ENCODE data around the gene FRMD1.

DNA sequence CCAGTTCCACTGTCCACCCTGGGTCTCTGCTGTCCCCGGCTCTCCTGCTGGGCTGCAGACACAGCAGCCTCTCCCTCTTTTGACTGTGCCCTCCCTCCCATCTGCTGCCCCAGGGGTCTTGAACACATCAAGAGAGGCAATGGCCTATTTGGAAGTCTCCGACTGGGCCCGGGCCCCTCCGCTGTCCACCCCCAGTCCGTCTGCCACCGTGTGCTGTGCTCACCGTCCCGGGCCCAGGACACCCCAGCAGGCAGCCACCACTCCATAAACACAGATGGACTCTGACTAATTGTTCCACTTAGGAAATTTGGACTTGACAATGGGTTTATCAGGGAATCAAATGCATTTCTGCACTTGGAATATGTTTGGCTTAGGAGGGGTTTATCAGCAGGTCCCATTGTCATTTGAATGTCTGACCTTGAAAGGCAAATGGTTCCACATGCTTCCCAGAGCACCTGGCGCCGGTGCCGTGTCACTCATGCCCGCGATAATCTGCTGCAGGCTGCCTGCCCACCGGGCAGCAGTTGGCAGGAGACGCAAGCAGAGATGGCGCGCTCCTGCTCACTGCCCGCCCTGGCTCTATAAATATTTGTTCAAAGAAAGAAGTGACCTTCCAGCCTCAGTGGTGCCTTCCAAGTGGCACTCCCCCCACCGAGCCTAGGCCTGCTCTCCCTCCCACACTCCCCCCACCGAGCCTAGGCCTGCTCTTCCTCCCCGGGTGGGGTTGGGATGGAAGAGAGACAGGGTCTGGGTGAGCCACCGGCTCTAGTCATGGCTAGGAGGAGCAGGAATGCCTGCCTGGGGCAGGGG, 18.8 kb upstream of the FRMD1 start:
- TF ChIP-seq POLR2AphosphoS5 (IDR thresholded peaks at IDR 0.05; ENCODE audit: borderline replicate concordance, low read depth, low read length) = no peak
- TF ChIP-seq EZH2 (IDR thresholded peaks at IDR 0.05) = no peak
